Measurements from ENCODE around the gene SNCB.

Gene SNCB

GRCh38 chr5:176577312-176578176 is 52.8 kb downstream of the SNCB start:
- no peak overlapping the region for H3K9ac ChIP-seq (ENCODE audit: insufficient read length)
- no peak overlapping the region for H3K4me3 ChIP-seq
- TF ChIP-seq POLR2AphosphoS5 (IDR thresholded peaks at IDR 0.05; ENCODE audit: borderline replicate concordance, low read depth, low read length) (no peak), EZH2 (IDR thresholded peaks at IDR 0.05) (no peak)
- no peak overlapping the region for H3K27ac ChIP-seq
- H3K9me3 ChIP-seq (ENCODE audit: low read depth, low read length) = no peaks in the 10 kb centered on the region
- no peaks in the 10 kb centered on the region for H3K36me3 ChIP-seq (ENCODE audit: insufficient read depth, low read length)
- DNase-seq (ENCODE audit: low read depth, low spot score) = no peak

- H3K9me3 ChIP-seq (ENCODE audit: low read depth, low read length) = no peaks in the 10 kb centered on the region
- no peak overlapping the region for H3K4me3 ChIP-seq
- H3K9ac ChIP-seq (ENCODE audit: insufficient read length) = no peak overlapping the region
- no peaks in the 10 kb centered on the region for H3K36me3 ChIP-seq (ENCODE audit: insufficient read depth, low read length)
- no peak overlapping the region for H3K27ac ChIP-seq
- DNase-seq (ENCODE audit: low read depth, low spot score) = no peak
- TF ChIP-seq POLR2AphosphoS5 (IDR thresholded peaks at IDR 0.05; ENCODE audit: borderline replicate concordance, low read depth, low read length) (no peak), FOXP2 (optimal IDR thresholded peaks at IDR 0.05; ENCODE audit: control extremely low read depth, extremely low read length, insufficient read depth) (no peak), EZH2 (IDR thresholded peaks at IDR 0.05) (no peak)
These were observed 54.6 kb downstream of the SNCB start for GRCh38 chr5:176575488-176576422.

GRCh38 chr5:176575066-176575465 is 55.3 kb downstream of the SNCB start:
- TF ChIP-seq FOXP2 (optimal IDR thresholded peaks at IDR 0.05; ENCODE audit: control extremely low read depth, extremely low read length, insufficient read depth) (no peak), POLR2AphosphoS5 (IDR thresholded peaks at IDR 0.05; ENCODE audit: borderline replicate concordance, low read depth, low read length) (no peak), EZH2 (IDR thresholded peaks at IDR 0.05) (no peak)
- H3K27ac ChIP-seq = no peak overlapping the region
- no peak for DNase-seq (ENCODE audit: low read depth, low spot score)

GRCh38 chr5:176574297-176574591 is 56.1 kb downstream of the SNCB start:
- Histone ChIP-seq H3K4me3 (no peak overlapping the region), H3K9me3 (ENCODE audit: low read depth, low read length) (no peaks in the 10 kb centered on the region), H3K9ac (ENCODE audit: insufficient read length) (no peak overlapping the region), H3K36me3 (ENCODE audit: insufficient read depth, low read length) (no peaks in the 10 kb centered on the region), H3K27ac (no peak overlapping the region)
- DNase-seq (ENCODE audit: low read depth, low spot score) = no peak
- no peak for TF ChIP-seq FOXP2 (optimal IDR thresholded peaks at IDR 0.05; ENCODE audit: control extremely low read depth, extremely low read length, insufficient read depth)
- no peak for TF ChIP-seq POLR2AphosphoS5 (IDR thresholded peaks at IDR 0.05; ENCODE audit: borderline replicate concordance, low read depth, low read length)
- TF ChIP-seq EZH2 (IDR thresholded peaks at IDR 0.05) = no peak

More at GRCh38 chr5:176575066-176575465, 55.3 kb downstream of the SNCB start:
- no peak overlapping the region for H3K9ac ChIP-seq (ENCODE audit: insufficient read length)
- no peaks in the 10 kb centered on the region for H3K36me3 ChIP-seq (ENCODE audit: insufficient read depth, low read length)
- H3K9me3 ChIP-seq (ENCODE audit: low read depth, low read length) = no peaks in the 10 kb centered on the region
- H3K4me3 ChIP-seq = no peak overlapping the region

GRCh38 chr5:176573564-176574296 is 56.6 kb downstream of the SNCB start:
- Histone ChIP-seq H3K9me3 (ENCODE audit: low read depth, low read length) (no peaks in the 10 kb centered on the region), H3K36me3 (ENCODE audit: insufficient read depth, low read length) (no peaks in the 10 kb centered on the region), H3K9ac (ENCODE audit: insufficient read length) (no peak overlapping the region), H3K4me3 (no peak overlapping the region), H3K27ac (no peak overlapping the region)
- DNase-seq (ENCODE audit: low read depth, low spot score) = no peak
- no peak for TF ChIP-seq EZH2 (IDR thresholded peaks at IDR 0.05)
- TF ChIP-seq FOXP2 (optimal IDR thresholded peaks at IDR 0.05; ENCODE audit: control extremely low read depth, extremely low read length, insufficient read depth) = no peak
- no peak for TF ChIP-seq POLR2AphosphoS5 (IDR thresholded peaks at IDR 0.05; ENCODE audit: borderline replicate concordance, low read depth, low read length)

All from SK-N-MC (cell line).